Vagina (tissue), 2 donors: ENCODE data around the gene SDCCAG8.

ENCODE experiments used
- POLR2A ChIP-seq, 2 donors: fragments of 450-650 bp; IDR thresholded peaks; one replicate each; pipeline ENCODE4 v1.6.1; 2017; ENCODE audit warnings: antibody characterized with exemption in 2 of 2, mild to moderate bottlenecking in 2 of 2, moderate library complexity in 2 of 2
- POLR2AphosphoS5 ChIP-seq, 2 donors: sonication (generic); formaldehyde crosslinking; IDR thresholded peaks; one replicate each; pipeline ENCODE4 v1.9.0; 2017; ENCODE audit warnings: antibody characterized with exemption in 2 of 2, mild to moderate bottlenecking in 2 of 2, low read depth in 1 of 2; ENCODE audit not compliant: insufficient read depth in 1 of 2
- TF ChIP-seq, protein P1 (sequence below), 3 experiments: fragments of 450-650 bp in 2 of 3; fragments of 200-600 bp in 1 of 3; sonication (generic) in 1 of 3; IDR thresholded peaks; one replicate each; pipeline ENCODE4 v1.5.1; 2017 to 2019; ENCODE audit warnings: antibody characterized with exemption in 3 of 3, mild to moderate bottlenecking in 2 of 3, moderate library complexity in 2 of 3

DNA sequence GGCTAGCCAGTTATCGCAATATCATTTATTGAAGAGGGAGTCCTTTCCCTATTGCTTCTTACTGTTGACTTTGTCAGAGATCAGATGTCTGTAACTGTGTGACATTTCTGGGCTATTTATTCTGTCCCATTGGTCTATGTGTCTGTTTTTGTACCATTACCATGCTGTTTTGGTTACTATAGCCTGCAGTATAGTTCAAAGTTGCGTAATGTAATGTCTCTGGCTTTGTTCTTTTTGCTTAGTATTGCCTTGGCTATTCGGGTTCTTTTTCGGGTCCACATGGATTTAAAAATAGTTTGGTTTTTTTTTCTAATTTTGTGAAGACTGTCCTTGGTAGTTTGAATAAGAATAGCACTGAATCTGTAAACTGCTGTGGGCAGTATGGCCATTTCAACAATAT, 273.7 kb downstream of the SDCCAG8 start:
- TF ChIP-seq, protein P1, sequence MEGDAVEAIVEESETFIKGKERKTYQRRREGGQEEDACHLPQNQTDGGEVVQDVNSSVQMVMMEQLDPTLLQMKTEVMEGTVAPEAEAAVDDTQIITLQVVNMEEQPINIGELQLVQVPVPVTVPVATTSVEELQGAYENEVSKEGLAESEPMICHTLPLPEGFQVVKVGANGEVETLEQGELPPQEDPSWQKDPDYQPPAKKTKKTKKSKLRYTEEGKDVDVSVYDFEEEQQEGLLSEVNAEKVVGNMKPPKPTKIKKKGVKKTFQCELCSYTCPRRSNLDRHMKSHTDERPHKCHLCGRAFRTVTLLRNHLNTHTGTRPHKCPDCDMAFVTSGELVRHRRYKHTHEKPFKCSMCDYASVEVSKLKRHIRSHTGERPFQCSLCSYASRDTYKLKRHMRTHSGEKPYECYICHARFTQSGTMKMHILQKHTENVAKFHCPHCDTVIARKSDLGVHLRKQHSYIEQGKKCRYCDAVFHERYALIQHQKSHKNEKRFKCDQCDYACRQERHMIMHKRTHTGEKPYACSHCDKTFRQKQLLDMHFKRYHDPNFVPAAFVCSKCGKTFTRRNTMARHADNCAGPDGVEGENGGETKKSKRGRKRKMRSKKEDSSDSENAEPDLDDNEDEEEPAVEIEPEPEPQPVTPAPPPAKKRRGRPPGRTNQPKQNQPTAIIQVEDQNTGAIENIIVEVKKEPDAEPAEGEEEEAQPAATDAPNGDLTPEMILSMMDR (IDR thresholded peaks at IDR 0.05) = no peak
- TF ChIP-seq POLR2A (IDR thresholded peaks at IDR 0.05) (no peak), POLR2AphosphoS5 (IDR thresholded peaks at IDR 0.05; ENCODE audit: insufficient read depth in 1 of 2, low read depth in 1 of 2) (no peak)
